ENCODE results near the gene EXOC6B.

DNA sequence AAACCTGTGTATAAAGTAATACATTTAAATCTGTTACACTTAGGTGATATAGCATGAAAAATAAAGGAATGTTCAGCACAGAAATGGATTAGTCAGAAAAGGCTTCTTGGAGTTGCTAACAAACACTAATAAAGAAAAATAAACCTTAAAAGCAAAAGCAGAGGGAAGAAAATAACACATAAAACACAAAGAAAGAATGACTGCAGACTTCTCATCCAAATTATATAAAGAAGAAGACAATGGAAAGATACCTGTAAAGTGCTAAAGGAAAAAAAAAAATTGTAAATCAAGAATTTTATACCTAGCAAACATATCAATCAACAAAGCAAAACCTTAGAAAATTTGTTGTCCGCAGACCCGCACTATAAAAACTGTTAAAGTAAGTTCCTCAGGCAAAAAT is 63.6 kb downstream of the EXOC6B start:
- TF ChIP-seq POLR2A (IDR thresholded peaks at IDR 0.05) = no peak
- TF ChIP-seq, protein P1, sequence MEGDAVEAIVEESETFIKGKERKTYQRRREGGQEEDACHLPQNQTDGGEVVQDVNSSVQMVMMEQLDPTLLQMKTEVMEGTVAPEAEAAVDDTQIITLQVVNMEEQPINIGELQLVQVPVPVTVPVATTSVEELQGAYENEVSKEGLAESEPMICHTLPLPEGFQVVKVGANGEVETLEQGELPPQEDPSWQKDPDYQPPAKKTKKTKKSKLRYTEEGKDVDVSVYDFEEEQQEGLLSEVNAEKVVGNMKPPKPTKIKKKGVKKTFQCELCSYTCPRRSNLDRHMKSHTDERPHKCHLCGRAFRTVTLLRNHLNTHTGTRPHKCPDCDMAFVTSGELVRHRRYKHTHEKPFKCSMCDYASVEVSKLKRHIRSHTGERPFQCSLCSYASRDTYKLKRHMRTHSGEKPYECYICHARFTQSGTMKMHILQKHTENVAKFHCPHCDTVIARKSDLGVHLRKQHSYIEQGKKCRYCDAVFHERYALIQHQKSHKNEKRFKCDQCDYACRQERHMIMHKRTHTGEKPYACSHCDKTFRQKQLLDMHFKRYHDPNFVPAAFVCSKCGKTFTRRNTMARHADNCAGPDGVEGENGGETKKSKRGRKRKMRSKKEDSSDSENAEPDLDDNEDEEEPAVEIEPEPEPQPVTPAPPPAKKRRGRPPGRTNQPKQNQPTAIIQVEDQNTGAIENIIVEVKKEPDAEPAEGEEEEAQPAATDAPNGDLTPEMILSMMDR (IDR thresholded peaks at IDR 0.05) = no peak
